Mucosa of descending colon (tissue), 3 donors: ENCODE measurements around the gene SPECC1. TPM values are rescaled to one million over a fixed set of nuclear protein-coding genes. Genes with fewer than 3 reads are reported as not detected.
"Not testable (repeated sequence)": the region's sequence is repeated elsewhere in the genome, so short reads cannot be mapped to it uniquely, and the experiment has no call there.

ENCODE experiments used
- ATAC-seq: fragments of 200-7000 bp; cut with Tn5 transposase; one replicate; pipeline ENCODE4 v1.9.1; 2020; ENCODE audit warnings: mild to moderate bottlenecking, moderate library complexity
- DNase-seq, 3 donors: peaks; one replicate each; pipeline ENCODE4 v3.0.0-alpha.2; 2020
- H3K36me3 ChIP-seq: fragments of 200-600 bp; one replicate; pipeline ENCODE4 v1.8.0; 2021; ENCODE audit warnings: low read depth, mild to moderate bottlenecking
- H3K4me1 ChIP-seq: fragments of 200-600 bp; one replicate; pipeline ENCODE4 v1.8.0; 2021; ENCODE audit warnings: low read depth, mild to moderate bottlenecking
- H3K4me3 ChIP-seq: fragments of 200-600 bp; one replicate; pipeline ENCODE4 v1.8.0; 2021; ENCODE audit warnings: mild to moderate bottlenecking
- H3K9me3 ChIP-seq: fragments of 200-600 bp; one replicate; pipeline ENCODE4 v1.8.0; 2021; ENCODE audit warnings: mild to moderate bottlenecking
- intact Hi-C, 2 donors: fragments of 100-400 bp; cut with DNase I in 1 of 2; cut with micrococcal nuclease in 1 of 2; formaldehyde crosslinking; loops; one replicate each; pipeline versions ENCODE4 v1.11.0 to v1.11.1; 2022; cut with DNase I, micrococcal nuclease
- total RNA-seq, 3 donors: library from RNA; stranded (reverse); fragmentation: NEBNext Ultra II Directional in 2 of 3; extraction: Animal tissue kit (Norgen Biotek cat#: 25700) in 2 of 3; gene quantifications; one replicate each; pipeline versions ENCODE4 v1.2.1 to v1.2.4, GENCODE V29; 2021 to 2023
- TF ChIP-seq, protein P1 (sequence below): fragments of 200-600 bp; IDR thresholded peaks from one replicate; pipeline ENCODE4 v1.8.0; 2022; ENCODE audit warnings: antibody characterized with exemption, mild to moderate bottlenecking
- donor health status: DM: no; HTN: no; CAD: no; lungs with moderate emphysema.
- donor health status: DM: no; HTN: no; CAD: no.
- donor health status: DM: no; HTN: yes; CAD: no.

Gene SPECC1
- total RNA-seq, 3 donors from 2014 or later = 36.2 to 86.3 (median 85.7) TPM

DNA sequence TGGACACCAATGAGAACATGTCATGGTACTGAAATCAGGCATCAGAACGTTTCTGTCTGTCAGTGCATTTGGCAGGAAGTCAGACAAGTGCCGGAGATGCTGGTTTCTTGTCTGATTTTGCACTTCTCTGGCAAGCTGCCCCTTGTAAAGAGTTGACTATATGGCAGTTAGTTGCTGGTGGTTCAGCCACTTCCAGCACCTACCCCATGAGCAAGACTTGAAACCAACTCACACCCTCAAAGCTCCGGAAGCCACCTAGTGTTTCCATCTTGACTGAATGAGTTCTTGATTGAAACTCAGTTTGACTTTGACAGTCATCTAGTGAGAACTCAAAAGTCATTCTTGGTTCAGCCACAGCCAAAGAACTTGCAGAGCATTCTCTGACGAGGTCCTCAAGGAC is 225.1 kb downstream of the SPECC1 start:
- intact Hi-C loops = no loop called here
- Histone ChIP-seq H3K36me3 (peaks cover 4% of the 10 kb centered on the region), H3K4me1 (no peaks in the 10 kb centered on the region)

GRCh38 chr17:20235747-20236146 is 226.6 kb downstream of the SPECC1 start:
- DNase-seq (no peak), ATAC-seq (no peak)
- H3K9me3 ChIP-seq = no peaks in the 10 kb centered on the region
- peaks cover 4% of the 10 kb centered on the region for H3K36me3 ChIP-seq
- intact Hi-C loops = no loop called here
- no peak overlapping the region for H3K4me3 ChIP-seq
- TF ChIP-seq, protein P1, sequence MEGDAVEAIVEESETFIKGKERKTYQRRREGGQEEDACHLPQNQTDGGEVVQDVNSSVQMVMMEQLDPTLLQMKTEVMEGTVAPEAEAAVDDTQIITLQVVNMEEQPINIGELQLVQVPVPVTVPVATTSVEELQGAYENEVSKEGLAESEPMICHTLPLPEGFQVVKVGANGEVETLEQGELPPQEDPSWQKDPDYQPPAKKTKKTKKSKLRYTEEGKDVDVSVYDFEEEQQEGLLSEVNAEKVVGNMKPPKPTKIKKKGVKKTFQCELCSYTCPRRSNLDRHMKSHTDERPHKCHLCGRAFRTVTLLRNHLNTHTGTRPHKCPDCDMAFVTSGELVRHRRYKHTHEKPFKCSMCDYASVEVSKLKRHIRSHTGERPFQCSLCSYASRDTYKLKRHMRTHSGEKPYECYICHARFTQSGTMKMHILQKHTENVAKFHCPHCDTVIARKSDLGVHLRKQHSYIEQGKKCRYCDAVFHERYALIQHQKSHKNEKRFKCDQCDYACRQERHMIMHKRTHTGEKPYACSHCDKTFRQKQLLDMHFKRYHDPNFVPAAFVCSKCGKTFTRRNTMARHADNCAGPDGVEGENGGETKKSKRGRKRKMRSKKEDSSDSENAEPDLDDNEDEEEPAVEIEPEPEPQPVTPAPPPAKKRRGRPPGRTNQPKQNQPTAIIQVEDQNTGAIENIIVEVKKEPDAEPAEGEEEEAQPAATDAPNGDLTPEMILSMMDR = no peak
- no peaks in the 10 kb centered on the region for H3K4me1 ChIP-seq

More for the DNA sequence above, 225.1 kb downstream of the SPECC1 start:
- ATAC-seq (no peak), DNase-seq (no peak)
- Histone ChIP-seq H3K9me3 (no peaks in the 10 kb centered on the region), H3K4me3 (no peak overlapping the region)
- TF ChIP-seq, protein P1 = no peak

- Histone ChIP-seq H3K4me3 (no peak overlapping the region), H3K4me1 (no peaks in the 10 kb centered on the region), H3K9me3 (no peaks in the 10 kb centered on the region), H3K36me3 (peaks cover 4% of the 10 kb centered on the region)
- no peak for ATAC-seq
- TF ChIP-seq, protein P1 = no peak
- no peak for DNase-seq
- intact Hi-C loops = no loop called here
Observed at GRCh38 chr17:20236578-20237227, 227.5 kb downstream of the SPECC1 start.

DNA sequence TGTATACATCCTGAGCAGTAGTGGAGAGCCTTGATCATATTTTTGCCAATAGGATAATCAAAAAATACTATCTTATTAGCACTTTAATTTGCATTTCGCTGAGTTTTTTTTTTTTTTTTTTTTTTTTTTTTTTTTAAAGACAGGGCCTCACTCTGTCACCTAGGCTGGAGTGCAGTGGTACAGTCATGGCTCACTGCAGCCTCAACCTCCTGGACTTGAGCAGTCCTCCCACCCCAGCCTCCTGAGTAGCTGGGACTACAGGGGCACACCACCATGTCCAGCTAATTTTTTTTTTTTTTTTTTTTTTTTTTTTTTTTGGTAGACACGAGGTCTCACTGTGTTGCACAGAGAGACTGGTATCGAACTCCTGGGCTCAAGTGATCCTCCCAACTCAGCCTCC is 230.6 kb downstream of the SPECC1 start:
- H3K36me3 ChIP-seq, DNase-seq, H3K4me1 ChIP-seq, ATAC-seq, H3K9me3 ChIP-seq, H3K4me3 ChIP-seq, intact Hi-C loops: not testable (repeated sequence)

- H3K4me1 ChIP-seq = no peaks in the 10 kb centered on the region
- TF ChIP-seq, protein P1 = no peak
- H3K36me3 ChIP-seq = no peaks in the 10 kb centered on the region
- no peak overlapping the region for H3K4me3 ChIP-seq
- intact Hi-C loops = no loop called here
- DNase-seq (peak in 1 of 3 donors; percentile 15), ATAC-seq (peak; percentile 68)
- no peaks in the 10 kb centered on the region for H3K9me3 ChIP-seq
Observed at GRCh38 chr17:20241855-20242254, 232.7 kb downstream of the SPECC1 start.

DNA sequence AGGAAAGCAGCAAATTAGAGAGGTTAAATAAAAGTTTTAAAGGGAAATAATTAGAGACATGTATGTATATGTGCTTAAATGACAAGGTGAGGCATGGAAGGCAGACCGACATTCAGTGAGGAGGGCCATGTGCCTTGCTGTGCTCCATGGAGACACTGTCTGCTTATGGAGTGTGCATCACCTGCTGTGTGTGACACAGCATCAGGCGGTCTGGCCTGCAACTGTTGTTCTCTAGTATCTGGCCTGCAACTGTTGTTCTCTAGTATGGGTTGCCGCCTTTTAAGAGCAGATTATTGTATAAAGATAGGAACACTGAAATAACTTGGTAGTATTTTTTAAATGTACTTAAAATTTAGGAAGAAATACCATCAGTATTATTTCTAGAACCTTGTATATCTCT is 233.1 kb downstream of the SPECC1 start:
- no peaks in the 10 kb centered on the region for H3K9me3 ChIP-seq
- DNase-seq (no peak), ATAC-seq (peak; percentile 22)
- TF ChIP-seq, protein P1 = no peak
- intact Hi-C loops = no loop called here
- no peaks in the 10 kb centered on the region for H3K4me1 ChIP-seq
- no peak overlapping the region for H3K4me3 ChIP-seq
- no peaks in the 10 kb centered on the region for H3K36me3 ChIP-seq
